ENCODE data around the gene C2orf80.

DNA sequence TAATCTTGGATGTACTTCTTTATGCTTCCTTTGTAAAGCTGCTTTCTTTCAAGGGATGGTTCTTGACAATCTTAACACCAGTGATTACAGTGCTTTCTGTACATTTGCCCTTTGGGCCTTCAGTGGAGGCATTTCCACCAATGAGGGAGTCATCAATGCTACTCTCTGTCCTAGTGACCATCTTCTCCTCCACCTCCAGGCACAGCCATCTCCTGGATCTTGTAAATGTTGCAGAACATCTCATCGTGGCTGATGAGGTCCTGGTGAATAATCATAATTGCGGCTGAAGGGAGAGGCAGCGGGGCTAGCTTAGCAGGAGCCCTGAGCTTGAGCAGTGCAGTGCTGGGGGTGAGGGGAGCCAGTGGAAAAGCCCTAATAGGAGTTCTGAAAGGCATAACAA, 32.5 kb upstream of the C2orf80 start:
- TF ChIP-seq POLR2A (IDR thresholded peaks at IDR 0.05), result no peak
- TF ChIP-seq, protein P1, sequence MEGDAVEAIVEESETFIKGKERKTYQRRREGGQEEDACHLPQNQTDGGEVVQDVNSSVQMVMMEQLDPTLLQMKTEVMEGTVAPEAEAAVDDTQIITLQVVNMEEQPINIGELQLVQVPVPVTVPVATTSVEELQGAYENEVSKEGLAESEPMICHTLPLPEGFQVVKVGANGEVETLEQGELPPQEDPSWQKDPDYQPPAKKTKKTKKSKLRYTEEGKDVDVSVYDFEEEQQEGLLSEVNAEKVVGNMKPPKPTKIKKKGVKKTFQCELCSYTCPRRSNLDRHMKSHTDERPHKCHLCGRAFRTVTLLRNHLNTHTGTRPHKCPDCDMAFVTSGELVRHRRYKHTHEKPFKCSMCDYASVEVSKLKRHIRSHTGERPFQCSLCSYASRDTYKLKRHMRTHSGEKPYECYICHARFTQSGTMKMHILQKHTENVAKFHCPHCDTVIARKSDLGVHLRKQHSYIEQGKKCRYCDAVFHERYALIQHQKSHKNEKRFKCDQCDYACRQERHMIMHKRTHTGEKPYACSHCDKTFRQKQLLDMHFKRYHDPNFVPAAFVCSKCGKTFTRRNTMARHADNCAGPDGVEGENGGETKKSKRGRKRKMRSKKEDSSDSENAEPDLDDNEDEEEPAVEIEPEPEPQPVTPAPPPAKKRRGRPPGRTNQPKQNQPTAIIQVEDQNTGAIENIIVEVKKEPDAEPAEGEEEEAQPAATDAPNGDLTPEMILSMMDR (IDR thresholded peaks at IDR 0.05), result no peak

All from breast epithelium (tissue), 3 donors.